GM21390 (cell line): ENCODE data around the gene STEAP1B.
"Not testable (repeated sequence)": the region's sequence is repeated elsewhere in the genome, so short reads cannot be mapped to it uniquely, and the experiment has no call there.

Source experiments
- ATAC-seq: cut with Tn5 transposase; IDR thresholded peaks from one replicate; pipeline ENCODE4 v1.9.1; 2021; ENCODE audit not compliant: unreplicated experiment

The STEAP1B gene

DNA sequence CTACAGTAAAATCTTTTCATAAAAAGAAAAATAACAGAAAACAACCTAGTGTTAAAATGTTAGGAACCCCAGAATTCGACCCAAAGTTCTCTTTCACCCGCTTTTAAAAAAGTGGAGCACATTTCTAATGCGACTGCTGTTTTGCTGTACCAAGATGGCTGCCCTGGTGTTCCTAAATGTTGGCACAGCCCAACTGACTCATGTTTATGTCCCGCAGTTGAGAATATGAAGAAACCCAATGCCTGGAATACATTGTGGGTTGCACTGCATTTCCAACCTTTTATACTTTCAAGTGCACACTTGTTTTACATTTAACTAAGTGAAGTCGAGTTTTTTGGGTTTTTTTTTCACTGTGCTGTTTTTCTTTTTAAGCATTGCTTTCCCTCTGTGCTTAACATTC is 944 bp downstream of the STEAP1B start:
- no peak for ATAC-seq

DNA sequence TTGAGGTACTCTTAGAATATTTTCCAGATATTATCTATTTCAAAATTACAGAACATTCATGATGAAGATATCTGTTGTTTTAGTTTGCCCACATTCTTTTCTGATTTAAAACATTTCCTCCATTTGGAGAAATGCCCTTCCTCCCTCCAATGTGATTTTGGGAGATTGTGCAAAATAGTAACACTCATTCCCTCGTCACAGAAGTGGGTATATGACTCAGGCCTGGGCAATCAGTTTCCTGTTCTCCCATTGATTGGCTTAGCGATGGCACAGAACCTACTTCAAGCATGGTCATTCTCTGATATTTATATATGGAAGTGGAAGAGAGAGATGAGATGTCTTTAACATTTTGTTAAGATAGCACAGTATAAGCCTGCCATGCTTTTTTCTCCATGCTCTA is 3.1 kb downstream of the STEAP1B start:
- not testable (repeated sequence) for ATAC-seq

DNA sequence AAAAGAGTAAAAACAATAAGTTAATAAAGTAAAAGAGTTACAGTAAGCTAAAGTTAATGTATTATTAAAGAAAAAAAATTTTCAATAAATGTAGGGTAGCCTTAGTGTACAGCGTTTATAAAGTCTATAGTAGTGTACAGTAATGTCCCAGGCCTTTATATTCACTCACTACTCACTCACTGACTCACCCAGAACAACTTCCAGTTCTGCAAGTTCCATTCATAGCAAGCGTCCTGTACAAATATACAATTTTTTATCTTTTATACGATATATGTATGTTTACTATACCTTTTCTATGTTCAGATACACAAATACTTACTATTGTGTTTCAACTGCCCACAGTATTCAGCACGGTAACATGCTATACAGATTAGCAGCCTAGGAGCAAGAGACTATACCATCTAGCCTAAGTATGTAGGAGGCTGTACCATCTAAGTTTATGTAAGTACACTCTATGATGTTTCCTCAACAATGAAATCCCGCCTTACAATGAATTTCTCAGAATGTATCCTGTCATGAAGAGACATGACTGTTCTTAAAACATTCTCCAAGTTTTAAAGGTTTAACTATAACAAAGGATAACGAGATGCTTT is 3.6 kb downstream of the STEAP1B start:
- not testable (repeated sequence) for ATAC-seq

DNA sequence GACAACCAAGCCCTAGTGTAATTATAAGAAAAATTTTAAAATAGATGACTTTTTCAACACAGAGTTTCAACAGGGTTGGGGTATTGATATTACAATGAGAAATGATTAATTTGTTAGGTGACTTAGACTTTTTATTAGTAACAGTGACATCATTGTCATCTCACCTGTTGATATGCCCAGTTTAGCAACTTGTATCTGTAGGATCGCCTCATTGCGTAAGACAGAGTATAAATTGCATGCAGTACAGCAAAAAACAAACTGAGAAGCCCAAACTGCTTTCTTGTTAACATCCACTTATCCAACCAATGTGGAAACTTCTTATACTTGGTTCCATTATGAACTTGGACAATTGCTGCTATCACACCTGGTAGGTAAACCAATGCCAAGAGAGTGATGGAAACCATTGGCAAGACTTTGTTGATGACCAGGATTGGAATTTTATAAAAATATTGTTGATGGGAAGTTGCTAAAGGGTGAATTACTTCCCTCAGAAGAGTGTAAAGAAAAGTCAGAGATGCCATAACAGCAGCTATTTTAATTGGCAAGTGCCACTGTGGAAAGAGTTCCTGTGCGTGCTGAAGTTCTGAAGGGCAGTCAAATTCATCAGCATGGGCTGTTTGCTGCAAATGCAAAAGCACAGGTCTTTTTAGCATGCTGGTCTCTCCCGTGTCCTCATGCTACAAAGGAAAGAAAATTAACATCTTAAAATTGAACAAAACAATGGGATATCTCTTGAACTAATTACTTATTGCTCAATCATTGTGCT is 6.6 kb downstream of the STEAP1B start:
- not testable (repeated sequence) for ATAC-seq

DNA sequence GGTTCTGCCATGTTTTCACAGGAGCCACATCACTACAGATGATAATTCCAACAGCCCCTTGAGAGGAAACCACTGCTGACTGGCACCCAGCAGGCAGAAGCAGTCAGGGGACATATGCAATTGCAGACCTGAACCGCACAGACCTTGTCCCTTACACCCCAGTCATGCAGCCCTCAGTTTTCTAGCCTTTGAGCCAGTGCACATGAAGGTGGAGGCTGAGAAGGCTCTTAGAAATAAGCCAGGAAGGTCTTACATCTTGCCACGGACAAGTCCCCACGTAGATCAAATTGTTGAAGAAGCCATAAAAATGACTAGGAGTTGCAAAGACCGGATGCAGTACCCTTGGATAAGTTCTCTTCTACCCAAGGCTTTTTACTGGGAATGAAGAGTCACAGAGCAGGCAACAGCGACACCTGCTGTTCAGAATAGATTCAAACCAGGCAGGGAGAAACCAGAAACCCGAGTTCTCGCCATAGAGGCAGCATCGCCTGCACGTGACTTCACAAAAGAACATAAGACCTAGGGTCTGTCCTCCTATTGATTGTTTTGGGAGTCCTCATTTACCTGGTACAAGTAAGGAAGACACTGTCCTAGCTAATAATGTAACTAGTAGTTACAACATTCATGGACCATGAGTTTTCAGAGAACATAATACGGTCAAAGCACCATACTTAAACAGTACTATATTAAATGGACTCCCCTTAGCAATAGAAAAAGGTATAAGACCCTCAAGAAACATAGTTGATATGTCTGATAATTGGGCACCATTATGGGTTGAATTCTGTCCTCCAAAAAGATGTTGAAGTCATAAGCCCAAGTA is 11.1 kb downstream of the STEAP1B start:
- ATAC-seq: peak; percentile 80

DNA sequence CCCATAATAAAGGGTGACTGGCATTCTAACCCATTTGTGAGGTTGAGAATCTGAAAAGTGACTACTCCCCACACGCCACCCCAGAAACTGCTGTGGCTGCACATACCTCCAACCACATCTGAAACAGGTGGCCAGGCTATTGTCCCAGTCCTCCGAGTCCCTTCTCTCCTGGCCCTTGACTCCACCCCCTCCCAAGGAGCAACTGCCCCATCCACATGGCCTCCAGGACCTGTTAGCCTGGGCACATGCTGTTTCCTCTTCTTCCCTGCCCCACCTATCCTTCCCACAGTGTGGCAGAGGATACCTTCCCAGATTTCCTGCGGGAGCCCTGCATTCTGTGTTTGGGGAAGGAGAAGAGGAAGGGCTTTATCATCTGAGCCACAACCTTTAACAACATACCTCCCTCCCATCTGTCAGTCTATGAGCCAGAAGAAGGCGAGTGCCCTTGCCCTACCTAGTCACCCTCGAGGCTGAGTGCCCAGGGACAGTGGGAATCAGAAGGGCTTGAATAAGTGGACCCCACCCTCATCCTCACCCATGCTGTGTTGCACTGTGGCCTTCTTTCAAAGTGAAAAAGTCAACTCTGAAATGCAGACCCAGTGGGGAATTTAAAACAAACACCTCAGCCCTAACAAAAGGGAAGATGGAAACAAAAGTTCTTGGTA is 11.9 kb downstream of the STEAP1B start:
- ATAC-seq: peak; percentile 47

DNA sequence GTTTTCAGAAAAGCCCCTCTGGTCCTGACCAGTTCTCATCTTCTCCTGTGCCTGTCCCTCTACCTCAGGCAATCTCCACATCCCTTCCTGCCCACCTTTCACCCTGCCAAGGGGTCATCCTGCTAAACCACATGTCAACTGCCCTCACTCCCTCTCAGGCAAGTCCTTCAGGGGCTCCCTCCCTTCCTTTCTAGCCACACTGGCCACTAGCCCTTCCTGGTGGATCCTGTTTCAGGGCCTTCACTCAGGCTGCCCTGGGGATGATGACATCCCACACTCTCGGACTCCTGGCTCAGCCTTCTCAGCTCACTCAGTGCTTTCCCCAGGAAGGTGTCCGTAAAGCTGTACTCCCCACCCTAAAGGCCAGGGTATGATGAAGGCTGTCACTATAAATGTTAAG is 13.4 kb downstream of the STEAP1B start:
- no peak for ATAC-seq

DNA sequence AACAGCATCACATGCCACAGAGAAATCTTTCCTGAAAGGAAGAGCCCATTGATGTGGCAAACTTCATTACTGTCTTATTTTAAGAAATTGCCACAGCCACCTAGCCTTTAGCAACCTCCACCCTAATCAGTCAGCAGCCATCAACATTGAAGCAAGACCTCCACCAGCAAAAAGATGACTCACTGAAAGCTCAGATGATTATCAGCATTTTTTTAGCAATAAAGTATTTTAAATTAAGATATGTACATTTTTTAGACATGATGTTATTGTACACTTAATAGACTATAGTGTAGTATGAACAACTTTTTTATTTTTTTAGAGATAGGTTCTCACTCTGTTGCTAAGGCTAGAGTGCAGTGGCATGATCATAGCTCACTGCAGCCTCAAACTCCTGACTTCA is 14.8 kb downstream of the STEAP1B start:
- ATAC-seq: no peak

DNA sequence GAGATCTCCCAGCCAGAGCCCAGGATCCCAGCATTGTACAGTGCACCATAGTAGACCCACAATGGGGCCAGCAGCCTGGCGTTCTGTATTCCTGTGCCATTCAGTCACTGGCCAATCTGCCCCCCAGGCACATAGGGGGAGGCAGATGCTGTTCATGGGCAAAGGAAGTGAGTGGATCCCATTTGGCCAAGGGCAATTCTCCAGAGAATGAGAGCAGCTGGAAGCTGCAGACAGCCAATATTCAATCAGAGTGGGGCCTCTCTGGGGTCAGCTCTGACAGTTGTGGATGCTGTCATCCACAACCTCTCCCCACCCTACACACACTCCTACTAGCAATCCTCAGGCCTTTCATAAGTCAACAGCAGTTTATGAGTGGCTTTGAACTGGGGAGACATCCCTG is 17.5 kb downstream of the STEAP1B start:
- no peak for ATAC-seq

DNA sequence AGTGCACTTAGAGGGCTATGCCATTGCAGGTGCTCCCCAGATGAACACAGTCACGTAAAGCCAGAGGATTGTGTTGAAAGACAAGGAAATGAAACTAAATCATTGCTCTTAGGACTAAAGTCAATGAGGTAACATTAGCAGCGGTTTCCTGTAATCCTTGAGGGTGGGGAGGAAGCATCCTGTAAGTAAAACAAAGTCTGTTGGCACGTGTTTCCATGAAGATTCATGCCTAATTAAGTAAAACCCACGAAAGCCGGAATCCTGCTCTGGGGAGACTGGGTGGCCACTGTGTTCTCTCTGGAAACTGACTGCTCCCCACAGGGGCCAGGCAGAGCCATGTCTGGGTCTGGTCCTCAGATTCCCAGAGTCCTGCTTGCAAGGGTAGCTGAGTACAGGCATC is 18.3 kb downstream of the STEAP1B start:
- no peak for ATAC-seq

DNA sequence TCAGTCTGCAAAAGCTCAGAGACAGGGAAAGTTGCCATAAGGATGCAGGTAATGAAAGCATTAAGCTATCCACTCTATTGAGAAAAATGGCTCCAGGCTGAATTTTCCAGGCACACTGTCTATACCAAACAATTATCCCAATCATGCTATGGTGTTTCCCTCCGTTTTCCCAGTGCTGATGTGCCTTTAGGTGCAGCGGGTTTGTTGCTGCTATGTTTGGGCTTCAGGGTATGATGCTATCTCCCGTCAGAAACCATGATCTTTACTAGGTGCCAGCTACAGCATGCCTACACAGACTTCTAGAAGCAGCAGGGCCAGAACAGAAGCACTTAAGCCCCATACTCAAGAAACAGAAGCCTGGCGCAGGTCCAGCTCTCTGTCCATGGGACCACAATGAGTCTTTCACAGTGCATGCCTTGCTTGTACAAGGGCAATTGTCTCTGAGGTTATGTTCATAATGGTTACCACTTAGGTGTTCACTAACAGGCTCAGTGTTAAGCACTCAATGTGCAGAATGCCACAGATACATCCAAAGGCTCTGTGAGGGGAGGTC is 19.4 kb downstream of the STEAP1B start:
- ATAC-seq: no peak

DNA sequence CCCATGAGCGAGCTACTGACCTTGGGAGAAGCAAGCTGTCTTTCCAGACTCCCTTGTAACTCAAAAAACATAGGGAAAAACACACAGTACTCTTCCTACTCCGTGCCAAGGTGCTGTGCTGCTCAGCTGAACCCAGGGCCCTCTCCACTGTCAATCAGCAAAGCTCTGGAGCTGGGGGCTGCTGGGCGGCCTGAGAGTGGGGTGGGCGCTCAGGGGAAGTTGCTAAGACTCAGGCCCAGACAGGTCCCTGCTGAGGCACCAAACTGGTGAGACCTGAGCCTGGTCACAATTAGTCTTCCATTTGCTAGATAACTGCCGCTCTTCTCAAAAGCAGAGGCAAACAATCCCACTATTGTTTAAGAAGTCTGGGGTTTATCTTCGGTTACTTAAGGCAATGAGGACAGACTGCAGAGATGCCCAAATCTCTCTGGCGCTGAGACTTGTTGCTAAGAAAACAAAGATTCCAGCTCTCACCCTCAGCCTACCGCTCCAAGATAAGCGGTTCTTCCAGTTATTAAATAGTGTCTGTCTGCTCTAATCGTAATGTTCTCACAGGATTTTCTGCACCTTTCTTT is 22.0 kb downstream of the STEAP1B start:
- ATAC-seq: no peak

DNA sequence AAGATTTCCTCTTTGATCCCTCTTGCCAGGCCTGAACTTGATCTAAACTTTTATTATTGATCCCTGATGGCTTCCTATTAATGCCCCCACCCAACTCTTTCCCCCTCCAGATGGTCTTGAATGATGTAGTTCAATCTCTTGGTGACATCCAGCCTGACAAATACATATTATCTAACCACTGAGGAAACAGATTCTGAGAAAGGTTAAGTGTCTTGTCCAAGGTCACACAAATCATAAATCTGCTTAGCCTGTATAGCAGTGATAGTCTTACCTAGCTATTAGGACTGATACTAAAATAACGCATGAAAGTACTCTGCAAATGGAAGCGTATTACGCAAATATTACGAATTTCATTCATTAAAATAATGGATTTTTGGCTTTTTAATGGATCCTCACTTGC is 22.7 kb downstream of the STEAP1B start:
- ATAC-seq: no peak

DNA sequence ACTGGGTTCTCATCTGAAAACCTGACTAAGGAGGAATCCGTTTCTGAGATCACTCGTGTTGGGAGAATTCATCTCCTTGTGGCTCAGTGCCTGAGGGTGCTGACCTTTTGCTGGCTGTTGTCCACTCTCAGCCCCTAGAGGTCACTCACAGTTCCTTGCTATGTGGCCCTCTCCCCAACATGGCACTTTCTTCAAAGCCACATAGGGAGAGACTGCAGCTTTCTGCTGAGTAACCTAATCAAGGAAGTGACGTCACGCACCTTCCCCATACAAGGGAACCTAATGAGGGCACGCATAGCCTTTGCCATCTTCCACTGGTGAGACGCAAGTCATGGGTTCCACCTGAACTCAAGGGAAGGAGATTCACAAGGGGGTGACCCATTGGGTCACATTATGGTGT is 23.2 kb downstream of the STEAP1B start:
- no peak for ATAC-seq

DNA sequence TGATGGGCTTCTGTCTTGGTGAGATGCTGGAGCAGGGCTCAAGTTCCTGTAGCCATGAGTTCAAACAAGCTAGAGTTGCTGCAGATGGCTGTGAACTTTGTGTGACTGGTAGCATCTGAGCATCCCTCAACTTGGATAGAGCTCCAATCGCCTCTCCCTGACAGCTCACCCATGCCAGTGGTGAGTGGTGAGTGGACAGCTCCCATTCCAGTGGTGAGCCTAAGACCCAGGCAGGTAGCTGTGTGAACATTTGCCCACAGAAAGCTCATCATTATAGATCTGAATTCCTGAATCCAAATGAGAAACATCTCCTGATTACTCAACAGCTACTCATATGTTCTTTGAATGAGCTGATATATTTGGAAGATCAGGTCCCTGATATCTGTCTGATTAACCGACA is 25.3 kb downstream of the STEAP1B start:
- no peak for ATAC-seq

DNA sequence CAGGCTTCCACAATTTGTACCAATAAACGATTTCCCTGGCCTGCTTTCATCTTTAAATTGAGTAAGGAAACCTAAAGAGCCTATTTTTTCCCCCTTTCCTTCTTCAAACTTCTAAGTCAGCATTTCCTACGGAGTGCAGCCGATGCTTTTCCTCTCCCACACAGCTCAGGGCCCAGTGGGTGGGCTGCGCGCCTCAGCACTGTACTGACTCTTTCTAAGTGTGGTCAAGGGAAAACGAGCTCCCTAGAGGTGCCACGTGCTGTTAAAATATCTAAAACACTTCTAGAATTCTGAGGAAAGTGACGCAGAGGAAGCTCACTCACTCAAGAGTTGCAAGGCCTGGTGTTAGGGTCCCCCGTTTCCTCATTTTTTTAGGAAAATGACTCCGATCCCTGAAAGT is 29.0 kb downstream of the STEAP1B start:
- no peak for ATAC-seq

DNA sequence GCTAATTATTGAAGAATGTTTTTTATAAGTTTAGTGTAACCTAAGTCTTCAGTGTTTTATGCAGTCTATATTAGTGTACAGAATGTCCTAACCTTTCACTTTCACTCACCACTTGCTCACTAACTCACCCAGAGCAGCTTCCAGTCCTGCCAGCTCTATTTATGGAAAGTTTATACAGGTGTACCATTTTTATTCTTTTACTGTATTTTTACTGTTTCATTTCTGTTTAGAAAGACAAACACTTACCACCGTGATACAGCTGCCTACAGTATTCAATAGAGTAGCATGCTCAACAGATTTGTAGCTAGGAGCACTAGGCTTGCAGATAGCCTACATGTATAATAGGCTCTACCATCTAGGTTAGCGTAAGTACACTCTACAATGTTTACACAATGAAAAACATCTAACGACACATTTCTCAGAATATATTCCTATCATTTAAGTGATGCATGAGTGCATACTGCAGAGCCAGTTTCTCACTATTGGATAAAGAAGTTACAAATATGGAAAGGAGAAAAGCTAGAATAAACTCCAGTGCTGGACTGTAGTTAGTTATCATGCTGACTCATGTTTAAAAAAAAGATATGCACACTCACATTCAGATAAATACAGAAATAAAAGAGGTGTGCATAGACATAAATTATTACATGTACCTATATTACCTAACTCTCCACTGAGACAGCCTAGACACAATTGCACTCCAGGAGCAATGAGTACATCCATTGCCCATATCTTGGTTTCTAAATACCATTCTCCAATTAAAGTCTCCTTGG is 30.4 kb downstream of the STEAP1B start:
- ATAC-seq: no peak

DNA sequence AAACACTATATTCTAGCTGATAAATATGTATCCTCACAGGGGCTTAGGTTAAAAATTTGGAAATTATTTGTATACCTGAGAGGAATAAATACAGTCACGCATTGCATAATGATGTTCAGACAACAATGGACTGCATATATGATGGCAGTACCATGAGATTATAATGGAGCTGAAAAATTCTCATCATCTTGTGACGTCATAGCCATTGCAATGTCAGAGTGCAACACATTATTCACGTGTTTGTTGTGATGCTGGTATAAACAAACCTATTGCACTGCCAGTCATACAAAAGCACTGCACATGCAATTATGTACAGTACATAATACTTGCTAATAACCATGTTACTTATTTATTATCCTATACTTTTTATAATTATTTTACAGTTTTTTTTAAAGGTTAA is 31.4 kb downstream of the STEAP1B start:
- no peak for ATAC-seq

DNA sequence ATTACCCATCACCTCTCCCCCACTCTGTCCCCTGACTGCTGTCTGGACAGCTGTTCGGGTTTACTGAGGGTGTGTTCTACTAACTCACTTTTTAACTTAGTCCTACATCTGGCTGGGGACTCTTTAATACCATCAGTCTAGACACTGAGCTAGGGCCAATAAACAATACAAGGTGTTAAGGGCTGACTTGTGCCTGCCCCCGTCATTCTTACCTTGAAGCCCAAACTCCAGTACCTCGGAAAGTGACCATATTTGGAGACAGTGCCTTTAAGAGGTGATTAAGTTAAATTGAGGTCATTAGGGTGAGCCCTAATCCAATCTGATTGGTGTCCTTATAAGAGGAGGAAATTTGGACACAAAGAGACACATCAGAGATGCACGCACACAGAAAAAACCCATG is 35.7 kb downstream of the STEAP1B start:
- no peak for ATAC-seq

DNA sequence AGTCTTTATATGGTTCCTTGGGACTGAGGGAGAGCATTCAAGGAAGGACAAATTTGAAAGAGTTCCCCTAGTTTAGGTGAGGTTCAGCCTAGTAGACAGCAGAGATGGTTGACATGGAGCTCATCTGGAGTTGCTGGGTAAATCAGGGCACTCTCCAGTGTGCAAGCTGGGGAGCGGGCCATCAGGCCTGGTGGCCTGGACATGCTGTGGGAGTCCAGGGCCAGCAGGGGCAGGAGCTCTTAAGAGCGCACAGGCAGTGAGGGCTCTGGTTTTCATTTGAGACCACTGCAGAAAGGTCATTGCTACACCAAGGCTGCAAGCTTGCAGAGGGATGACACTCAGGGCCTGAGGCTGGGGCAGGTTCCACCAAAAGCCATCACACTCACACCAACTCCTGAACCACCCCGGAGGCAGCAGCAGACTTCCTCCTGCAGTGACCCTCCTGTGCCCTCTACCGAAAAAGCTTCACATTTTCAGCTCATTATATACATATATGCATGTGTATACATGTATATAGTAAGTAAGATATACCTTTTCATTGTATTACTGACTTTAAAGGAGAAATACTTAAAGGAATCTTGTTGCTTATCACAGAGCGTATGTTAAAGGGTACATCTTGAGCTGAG is 39.5 kb downstream of the STEAP1B start:
- no peak for ATAC-seq
